Thyroid gland (tissue), 4 donors: ENCODE measurements around the gene ZNF136. TPM values are rescaled to one million over a fixed set of nuclear protein-coding genes. Genes with fewer than 3 reads are reported as not detected.

ENCODE experiments used
- DNase-seq, 2 donors: peaks; one replicate each; pipeline ENCODE4 v3.0.0-alpha.2; 2019
- H3K27ac ChIP-seq, 3 donors: fragments of 200-600 bp; sonication (generic); 1 replicate in 2 of 3; 2 replicates in 1 of 3; pipeline ENCODE4 v1.5.1; 2016 to 2019; ENCODE audit warnings: mild to moderate bottlenecking in 1 of 3, moderate library complexity in 1 of 3
- H3K27me3 ChIP-seq: fragments of 200-600 bp; sonication (generic); one replicate; pipeline ENCODE4 v1.5.1; 2019
- H3K36me3 ChIP-seq, 2 donors: fragments of 200-600 bp; sonication (generic); one replicate each; pipeline ENCODE4 v1.5.1; 2016 to 2019
- H3K4me1 ChIP-seq, 2 donors: fragments of 200-600 bp; sonication (generic); one replicate each; pipeline ENCODE4 v1.5.1; 2017 to 2019
- H3K4me3 ChIP-seq, 3 donors: fragments of 200-600 bp; sonication (generic); replicated peaks in 1 of 3; 1 replicate in 2 of 3; 2 replicates in 1 of 3; pipeline ENCODE4 v1.5.1; 2016; ENCODE audit warnings: mild to moderate bottlenecking in 1 of 3
- H3K9me3 ChIP-seq: fragments of 200-600 bp; sonication (generic); one replicate; pipeline ENCODE4 v1.5.1; 2017
- POLR2A ChIP-seq, 2 donors: fragments of 450-650 bp; IDR thresholded peaks; one replicate each; pipeline ENCODE4 v1.6.1; 2017; ENCODE audit warnings: antibody characterized with exemption in 2 of 2, mild to moderate bottlenecking in 2 of 2, moderate library complexity in 1 of 2
- WGBS, 2 donors: methylation state at CpG; one replicate each; pipeline ENCODE4 v1.1.5; 2017; 5-methylcytosine and 5-hydroxymethylcytosine counted together
- intact Hi-C: fragments of 100-400 bp; cut with DNase I; formaldehyde crosslinking; loops from one replicate; pipeline ENCODE4 v1.15.1; 2023
- total RNA-seq, 4 donors: library from RNA; depleted of rRNA; stranded (reverse); fragments of >200 nt; gene quantifications; one replicate each; pipeline ENCODE4 v1.2.3, GENCODE V29; 2016
- TF ChIP-seq, protein P1 (sequence below), 6 experiments: fragments of 200-600 bp in 3 of 6; fragments of 450-650 bp in 3 of 6; sonication (generic) in 3 of 6; IDR thresholded peaks; one replicate each; pipeline ENCODE4 v1.5.1; 2016 to 2019; ENCODE audit warnings: antibody characterized with exemption in 6 of 6, mild to moderate bottlenecking in 2 of 6, inconsistent platforms in 1 of 6, moderate library complexity in 1 of 6

ZNF136 gene
- total RNA-seq, 4 donors from 2014 or later, result 17.6 to 30.2 (median 19.1) TPM

DNA sequence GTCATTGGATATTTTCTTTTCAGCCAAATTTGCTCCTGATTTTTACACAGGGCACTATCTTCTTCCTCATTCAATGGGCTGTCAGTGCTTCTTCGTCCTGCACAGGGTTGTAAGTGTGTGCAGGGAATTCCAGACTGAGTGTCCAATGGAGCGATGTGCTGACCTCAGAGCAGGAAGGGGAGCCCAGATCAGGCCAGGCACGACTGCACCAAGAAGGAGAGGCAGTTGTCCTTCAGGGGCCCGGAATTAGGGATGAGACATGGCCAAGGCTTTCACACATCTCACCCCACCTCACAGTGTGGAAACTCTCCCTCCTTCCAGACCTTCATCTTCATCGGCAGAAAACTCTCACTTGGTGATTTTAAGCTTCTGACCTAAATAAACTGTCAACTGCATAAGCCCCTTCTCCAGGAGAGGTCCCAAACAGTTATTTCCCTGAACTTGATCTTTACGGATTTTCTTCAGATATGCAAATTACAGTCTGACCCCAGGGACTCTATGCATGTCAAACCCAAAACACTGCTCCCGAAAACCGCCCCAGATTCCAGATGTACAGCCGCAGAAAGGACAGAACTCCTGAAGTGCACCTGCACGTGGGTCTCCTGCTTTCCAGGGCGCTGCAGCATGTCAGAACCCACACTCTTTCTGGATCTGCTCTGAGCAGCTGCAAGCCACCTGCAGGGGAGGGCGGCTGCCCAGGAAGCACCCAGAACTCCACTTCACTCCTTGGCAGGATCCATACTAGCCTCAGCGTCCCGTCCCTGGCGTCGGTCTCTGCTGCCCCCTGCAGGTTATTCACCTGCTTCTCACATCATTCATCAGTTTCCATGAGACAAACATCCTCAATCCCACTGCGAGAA, 22.1 kb upstream of the ZNF136 start:
- H3K4me1 ChIP-seq, result peaks cover 16% of the 10 kb centered on the region in 2 donors
- peak overlapping the region in 1 of 3 donors; percentile 97 for H3K4me3 ChIP-seq
- intact Hi-C loops, result loop anchor here (2.0 to 10.0 kb wide), 3 partner anchors 82 to 256 kb away; partner anchors contain the start of genes ZNF69 and ZNF763
- peak; percentile 90 to 93 for DNase-seq
- H3K27me3 ChIP-seq, result no peaks in the 10 kb centered on the region
- peak overlapping the region in 2 of 3 donors; percentile 46 to 88 for H3K27ac ChIP-seq
- TF ChIP-seq POLR2A (IDR thresholded peaks at IDR 0.05), result peak in 1 of 2 donors; percentile 5
- TF ChIP-seq, protein P1, sequence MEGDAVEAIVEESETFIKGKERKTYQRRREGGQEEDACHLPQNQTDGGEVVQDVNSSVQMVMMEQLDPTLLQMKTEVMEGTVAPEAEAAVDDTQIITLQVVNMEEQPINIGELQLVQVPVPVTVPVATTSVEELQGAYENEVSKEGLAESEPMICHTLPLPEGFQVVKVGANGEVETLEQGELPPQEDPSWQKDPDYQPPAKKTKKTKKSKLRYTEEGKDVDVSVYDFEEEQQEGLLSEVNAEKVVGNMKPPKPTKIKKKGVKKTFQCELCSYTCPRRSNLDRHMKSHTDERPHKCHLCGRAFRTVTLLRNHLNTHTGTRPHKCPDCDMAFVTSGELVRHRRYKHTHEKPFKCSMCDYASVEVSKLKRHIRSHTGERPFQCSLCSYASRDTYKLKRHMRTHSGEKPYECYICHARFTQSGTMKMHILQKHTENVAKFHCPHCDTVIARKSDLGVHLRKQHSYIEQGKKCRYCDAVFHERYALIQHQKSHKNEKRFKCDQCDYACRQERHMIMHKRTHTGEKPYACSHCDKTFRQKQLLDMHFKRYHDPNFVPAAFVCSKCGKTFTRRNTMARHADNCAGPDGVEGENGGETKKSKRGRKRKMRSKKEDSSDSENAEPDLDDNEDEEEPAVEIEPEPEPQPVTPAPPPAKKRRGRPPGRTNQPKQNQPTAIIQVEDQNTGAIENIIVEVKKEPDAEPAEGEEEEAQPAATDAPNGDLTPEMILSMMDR (IDR thresholded peaks at IDR 0.05), result peak; percentile 74 to 99 (median 92)
- WGBS, 2 donors, result 5 to 8% methylated on average over 17 of the region's 17 CpGs
- peaks cover 12 to 13% of the 10 kb centered on the region in 2 donors for H3K36me3 ChIP-seq
- H3K9me3 ChIP-seq, result no peaks in the 10 kb centered on the region

DNA sequence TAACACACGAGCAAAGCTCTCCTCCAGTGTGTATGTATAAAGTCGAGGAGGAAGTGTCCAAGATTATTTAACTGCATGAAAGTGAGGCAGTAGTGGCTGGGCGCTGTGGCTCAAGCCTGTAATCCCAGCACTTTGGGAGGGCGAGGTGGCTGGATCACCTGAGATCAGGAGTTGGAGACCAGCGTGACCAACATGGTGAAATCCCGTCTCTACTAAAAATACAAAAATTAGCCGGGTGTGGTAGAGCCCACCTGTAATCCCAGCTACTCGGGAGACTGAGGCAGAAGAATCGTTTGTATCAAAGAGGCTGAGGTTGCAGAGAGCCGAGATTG, 21.5 kb upstream of the ZNF136 start:
- TF ChIP-seq, protein P1 (IDR thresholded peaks at IDR 0.05), result no peak
- Histone ChIP-seq H3K36me3 (peaks cover 16 to 18% of the 10 kb centered on the region in 2 donors), H3K4me3 (no peak overlapping the region), H3K27ac (no peak overlapping the region), H3K9me3 (no peaks in the 10 kb centered on the region), H3K4me1 (peaks cover 16% of the 10 kb centered on the region in 2 donors), H3K27me3 (no peaks in the 10 kb centered on the region)
- no peak for DNase-seq
- 58 to 61% methylated on average over 10 of the region's 10 CpGs for WGBS, 2 donors
- intact Hi-C loops, result loop anchor here (2.0 to 10.0 kb wide), 3 partner anchors 83 to 257 kb away; partner anchors contain the start of genes ZNF69 and ZNF763

DNA sequence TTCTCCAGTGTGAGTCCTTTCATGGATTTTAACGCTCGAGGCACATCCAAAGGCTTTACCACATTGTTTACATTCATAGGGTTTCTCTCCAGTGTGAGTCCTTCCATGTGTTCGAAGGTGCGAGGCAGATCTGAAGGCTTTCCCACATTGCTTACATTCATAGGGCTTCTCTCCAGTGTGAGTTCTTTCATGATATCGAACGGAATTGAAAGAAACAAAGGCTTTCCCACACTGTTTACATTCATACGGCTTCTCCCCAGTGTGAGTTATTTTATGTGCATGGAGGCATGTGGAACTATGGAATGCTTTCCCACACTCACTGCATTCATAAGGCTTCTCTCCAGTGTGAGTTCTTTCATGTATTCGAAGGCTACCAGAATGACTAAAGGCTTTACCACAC, 17.5 kb upstream of the ZNF136 start:
- TF ChIP-seq, protein P1 (IDR thresholded peaks at IDR 0.05), result no peak
- no peak for TF ChIP-seq POLR2A (IDR thresholded peaks at IDR 0.05)
- Histone ChIP-seq H3K27me3 (no peaks in the 10 kb centered on the region), H3K4me3 (no peak overlapping the region), H3K27ac (no peak overlapping the region), H3K36me3 (peaks cover 22 to 25% of the 10 kb centered on the region in 2 donors), H3K4me1 (peaks cover 6 to 7% of the 10 kb centered on the region in 2 donors), H3K9me3 (no peaks in the 10 kb centered on the region)
- DNase-seq, result no peak
- WGBS, 2 donors, result 96 to 97% methylated on average over 8 of the region's 8 CpGs
- intact Hi-C loops, result loop anchor here (10.0 kb wide), 2 partner anchors 181 to 261 kb away; partner anchors contain the start of genes ZNF69 and ZNF763

DNA sequence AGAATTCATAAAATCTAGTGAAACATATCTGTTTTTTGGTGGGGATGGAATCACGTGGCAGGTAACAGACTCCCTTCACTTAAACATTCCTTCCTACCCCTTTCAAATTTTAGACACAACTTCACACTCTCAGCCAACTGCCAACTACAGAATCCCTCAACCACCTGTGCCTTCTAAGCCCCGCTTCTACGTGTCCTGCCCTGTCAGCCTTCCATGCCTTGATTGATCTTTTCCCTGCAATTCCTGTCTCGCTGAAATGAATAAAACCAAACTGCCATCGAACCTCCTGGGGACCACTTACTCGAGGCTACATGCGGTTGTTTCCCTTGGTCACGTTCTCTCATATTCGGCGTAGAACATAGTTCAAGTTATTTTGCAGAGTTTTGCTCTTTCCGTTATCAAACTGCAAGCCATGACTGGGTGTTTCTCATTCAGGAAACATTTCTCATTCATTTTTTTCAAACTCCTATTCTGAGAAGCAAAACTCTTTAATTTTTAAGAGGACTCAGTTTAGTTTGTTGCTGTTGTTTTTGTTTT, 7.5 kb upstream of the ZNF136 start:
- no peak for TF ChIP-seq POLR2A (IDR thresholded peaks at IDR 0.05)
- TF ChIP-seq, protein P1 (IDR thresholded peaks at IDR 0.05), result no peak
- Histone ChIP-seq H3K4me1 (peaks cover 6 to 13% of the 10 kb centered on the region in 2 donors), H3K4me3 (peak overlapping the region in 2 of 3 donors; percentile 74 to 99), H3K27ac (peak overlapping the region in 2 of 3 donors; percentile 79 to 92), H3K36me3 (no peaks in the 10 kb centered on the region), H3K27me3 (no peaks in the 10 kb centered on the region), H3K9me3 (no peaks in the 10 kb centered on the region)
- WGBS, 2 donors, result 17 to 19% methylated on average over 11 of the region's 11 CpGs
- intact Hi-C loops, result no loop called here
- DNase-seq, result no peak
